Gastrocnemius medialis (tissue), 4 donors: Measurements from ENCODE around the gene EEF1G.

Experiments
- CTCF ChIP-seq, 5 experiments: fragments of 450-650 bp in 3 of 5; fragments of 200-600 bp in 2 of 5; sonication (generic) in 2 of 5; IDR thresholded peaks in 4 of 5; conservative IDR thresholded peaks in 1 of 5; 1 replicate in 4 of 5; 2 replicates in 1 of 5; pipeline ENCODE4 v1.5.1; 2016 to 2019; ENCODE audit warnings: antibody characterized with exemption in 5 of 5, mild to moderate bottlenecking in 3 of 5, moderate library complexity in 3 of 5
- POLR2A ChIP-seq, 2 donors: fragments of 450-650 bp; IDR thresholded peaks; one replicate each; pipeline ENCODE4 v1.6.1; 2017; ENCODE audit warnings: antibody characterized with exemption in 2 of 2, mild to moderate bottlenecking in 2 of 2, moderate library complexity in 2 of 2

- TF ChIP-seq CTCF (IDR thresholded peaks at IDR 0.05 in 4 of 5, conservative IDR thresholded peaks at IDR 0.05 in 1 of 5) (peak; percentile 99 to 100 (median 100)), POLR2A (IDR thresholded peaks at IDR 0.05) (peak; percentile 60 to 63)
These were observed 30.7 kb downstream of the EEF1G start for GRCh38 chr11:62542750-62543567.
